HepG2 (cell line): ENCODE measurements around the gene LDAH. TPM values are rescaled to one million over a fixed set of nuclear protein-coding genes. Genes with fewer than 3 reads are reported as not detected.

Source experiments
- ATAC-seq: fragments of 200-7000 bp; cut with Tn5 transposase; 3 replicates; pipeline ENCODE4 v1.9.1; 2020; ENCODE audit warnings: mild to moderate bottlenecking, moderate library complexity
- BruUV-seq: library from RNA; stranded (reverse); fragments of 400-500 nt; replicated peaks from 2 replicates; lab custom pipeline; 2021; lab: Mats Ljungman, UMichigan
- CTCF ChIA-PET: fragments of 300-600 bp; formaldehyde crosslinking; extraction: SDS; loops from one replicate; lab custom pipeline; 2021; ENCODE audit warnings: low total read pairs, inconsistent platforms, low intra/inter-chr PET ratio; lab: Yijun Ruan, JAX
- POLR2A ChIA-PET: fragments of 350-600 bp; sonication (Branson Sonifier 250); formaldehyde crosslinking; loops from one replicate; lab custom pipeline; 2020; ENCODE audit warnings: antibody characterized with exemption, inconsistent platforms; lab: Yijun Ruan, JAX
- DNase-seq: peaks from one replicate; pipeline ENCODE4 v3.0.0-alpha.2; 2015; ENCODE audit warnings: low spot score
- FAIRE-seq: peaks from 3 replicates; lab custom pipeline; 2011; peaks lifted over from hg19 to GRCh38; lab: Jason Lieb, UNC
- H2AFZ ChIP-seq: one replicate; pipeline ENCODE4 v1.6.1; 2011; ENCODE audit warnings: low read length, inconsistent platforms
- H3K27ac ChIP-seq: fragments of 300-600 bp; 3 replicates; pipeline ENCODE4 v1.8.0; 2011; ENCODE audit warnings: mixed run types, mild to moderate bottlenecking, mixed read lengths, low read length, inconsistent platforms; ENCODE audit not compliant: insufficient read depth; ENCODE audit errors: extremely low read length
- H3K27me3 ChIP-seq, 2 experiments: fragments of 200-600 bp in 1 of 2; 2 replicates in 1 of 2; 3 replicates in 1 of 2; pipeline versions ENCODE4 v1.6.0 to v1.8.0; 2011; ENCODE audit warnings: low read length in 2 of 2, mild to moderate bottlenecking in 2 of 2, moderate library complexity in 2 of 2, inconsistent platforms in 1 of 2; ENCODE audit not compliant: insufficient read depth in 2 of 2, control insufficient read depth in 1 of 2
- H3K36me3 ChIP-seq, 2 experiments: fragments of 200-600 bp in 1 of 2; replicated peaks in 1 of 2; 2 replicates in 1 of 2; 3 replicates in 1 of 2; pipeline versions ENCODE4 v1.5.1 to v1.8.0; 2011; ENCODE audit warnings: low read length in 2 of 2, inconsistent platforms in 1 of 2; ENCODE audit not compliant: insufficient read depth in 2 of 2, control insufficient read depth in 1 of 2
- H3K4me1 ChIP-seq: 2 replicates; pipeline ENCODE4 v1.5.1; 2012; ENCODE audit warnings: low read length, inconsistent platforms; ENCODE audit not compliant: insufficient read depth
- H3K4me2 ChIP-seq: 2 replicates; pipeline ENCODE4 v1.6.0; 2011; ENCODE audit warnings: low read depth, low read length, inconsistent platforms
- H3K4me3 ChIP-seq, 3 experiments: fragments of 200-600 bp in 1 of 3; sonication (generic), shearing (Covaris generic) in 1 of 3; replicated peaks in 1 of 3; 2 replicates each; pipeline ENCODE4 v1.5.1; 2011 to 2016; ENCODE audit warnings: low read length in 3 of 3, inconsistent platforms in 2 of 3, low read depth in 2 of 3, mild to moderate bottlenecking in 2 of 3, control low read depth in 1 of 3, mixed read lengths in 1 of 3; ENCODE audit not compliant: insufficient read depth in 1 of 3
- H3K79me2 ChIP-seq: one replicate; pipeline ENCODE4 v1.6.1; 2011; ENCODE audit warnings: low read length, inconsistent platforms; ENCODE audit not compliant: insufficient read depth
- H3K9ac ChIP-seq: 2 replicates; pipeline ENCODE4 v1.6.0; 2011; ENCODE audit warnings: mild to moderate bottlenecking, low read depth, low read length, inconsistent platforms; ENCODE audit not compliant: insufficient read depth
- H3K9me3 ChIP-seq: 2 replicates; pipeline ENCODE4 v1.5.1; 2012; ENCODE audit warnings: mild to moderate bottlenecking, low read length
- H4K20me1 ChIP-seq: 2 replicates; pipeline ENCODE4 v1.6.0; 2011; ENCODE audit warnings: inconsistent platforms, mild to moderate bottlenecking, low read length, moderate library complexity; ENCODE audit not compliant: insufficient read depth
- GABPB1 ChIP-seq: IDR thresholded peaks from 2 replicates; pipeline ENCODE4 v1.6.1; 2016; ENCODE audit warnings: mild to moderate bottlenecking, missing genetic modification reagents, moderate library complexity, missing compliant biosample characterization
- HNF1B ChIP-seq: sonication (generic); formaldehyde crosslinking; IDR thresholded peaks from 2 replicates; pipeline ENCODE4 v1.5.1; 2020; ENCODE audit warnings: mild to moderate bottlenecking, moderate library complexity, missing genetic modification reagents
- MAFF ChIP-seq: IDR thresholded peaks from 2 replicates; pipeline ENCODE4 v1.6.1; 2011; ENCODE audit warnings: low read depth, low read length, improper control_type of control experiment
- MAFK ChIP-seq, 2 experiments: IDR thresholded peaks in 1 of 2; conservative IDR thresholded peaks in 1 of 2; 2 replicates each; pipeline ENCODE4 v1.6.1; 2011; ENCODE audit warnings: improper control_type of control experiment in 2 of 2, low read length in 2 of 2
- PAXIP1 ChIP-seq: sonication (generic); formaldehyde crosslinking; conservative IDR thresholded peaks from 2 replicates; pipeline ENCODE4 v1.4.0; 2020; ENCODE audit warnings: mild to moderate bottlenecking, missing genetic modification reagents, moderate library complexity
- PBX2 ChIP-seq: IDR thresholded peaks from 2 replicates; pipeline ENCODE4 v1.6.1; 2016; ENCODE audit warnings: control low read depth
- SOX5 ChIP-seq: IDR thresholded peaks from 2 replicates; pipeline ENCODE4 v1.6.1; 2016; ENCODE audit warnings: borderline replicate concordance
- TCF12 ChIP-seq, 2 experiments: fragments of 450-650 bp in 1 of 2; sonication (generic) in 1 of 2; formaldehyde crosslinking in 1 of 2; IDR thresholded peaks; 2 replicates each; pipeline versions ENCODE4 v1.6.1 to v1.8.0; 2017 to 2022; ENCODE audit warnings: antibody characterized with exemption in 1 of 2, mild to moderate bottlenecking in 1 of 2, missing genetic modification reagents in 1 of 2, moderate library complexity in 1 of 2
- ZKSCAN1 ChIP-seq: fragments of 150-350 bp; IDR thresholded peaks from 2 replicates; pipeline ENCODE4 v1.6.1; 2014; ENCODE audit warnings: low read length
- ZNF275 ChIP-seq: sonication (generic); formaldehyde crosslinking; IDR thresholded peaks from 2 replicates; pipeline ENCODE4 v1.8.0; 2022; ENCODE audit warnings: missing genetic modification reagents, mild to moderate bottlenecking, inconsistent platforms, borderline replicate concordance
- ZNF766 ChIP-seq: sonication (generic); formaldehyde crosslinking; IDR thresholded peaks from 2 replicates; pipeline ENCODE4 v1.5.0; 2020; ENCODE audit warnings: missing genetic modification reagents, borderline replicate concordance
- WGBS: methylation state at CpG from one replicate; pipeline ENCODE4 v1.1.6; 2017; ENCODE audit warnings: low lambda C conversion rate; 5-methylcytosine and 5-hydroxymethylcytosine counted together
- in situ Hi-C: cut with HindIII; loops from 2 replicates; pipeline ENCODE4 v1.10.0; 2017; ENCODE audit warnings: low pct_unique_long_range_greater_than_20kb; ENCODE audit not compliant: extremely low pct_ligation_motif_present
- intact Hi-C: fragments of 100-400 bp; cut with micrococcal nuclease; formaldehyde crosslinking; loops from one replicate; pipeline ENCODE4 v1.10.0; 2022; ENCODE audit not compliant: unreplicated experiment
- polyA plus RNA-seq, 8 experiments: library from polyadenylated mRNA; depleted of rRNA in 3 of 8; stranded (reverse) in 7 of 8; unstranded in 1 of 8; fragments of >200 nt; fragmentation: Illumina TruSeq in 4 of 8; extraction: Trizol in 4 of 8; gene quantifications; 2 replicates each; pipeline versions ENCODE4 v1.2.1 to v1.2.3, GENCODE V29; 2011 to 2016; ENCODE audit warnings: low read depth in 4 of 8, missing spikeins in 1 of 8, mixed read lengths in 1 of 8; ENCODE audit not compliant: insufficient read depth in 1 of 8
- total RNA-seq, 5 experiments: library from RNA; depleted of rRNA; stranded (reverse); fragments of >200 nt; fragmentation: Illumina TruSeq; extraction: Trizol; gene quantifications; 2 replicates each; pipeline ENCODE4 v1.2.3, GENCODE V29; 2016; ENCODE audit warnings: low read depth in 1 of 5

The LDAH gene
- total and polyA plus RNA-seq, 2 of the 13 experiments (the other 11 are each of a cell fraction or from before 2014, with no cell fraction given) = 28.8 to 46.2 TPM

GRCh38 chr2:20706217-20706616 lies 116.7 kb downstream of the LDAH start:
- WGBS = 98% methylated on average over 2 of the region's 2 CpGs
- Histone ChIP-seq H3K79me2 (peaks cover 3% of the 10 kb centered on the region), H3K9me3 (no peaks in the 10 kb centered on the region), H4K20me1 (no peaks in the 10 kb centered on the region), H2AFZ (no peak overlapping the region), H3K27me3 (no peaks in the 10 kb centered on the region), H3K36me3 (peaks cover 0 to 1% of the 10 kb centered on the region in 2 experiments; a peak in 2 of 5 replicates), H3K9ac (no peak overlapping the region), H3K4me2 (no peak overlapping the region), H3K4me3 (no peak overlapping the region), H3K4me1 (no peaks in the 10 kb centered on the region), H3K27ac (no peak overlapping the region)
- ATAC-seq (no peak), DNase-seq (no peak), FAIRE-seq (no peak)
- BruUV-seq = no TSS peak
- ChIA-PET CTCF (no interaction called here), POLR2A (no interaction called here)
- intact Hi-C loops (no loop called here), in situ Hi-C loops (no loop called here)
- TF ChIP-seq ZKSCAN1 = no peak
- TF ChIP-seq MAFF = peak; percentile 63
- no peak for TF ChIP-seq SOX5 (CRISPR knock-in tag)
- no peak for TF ChIP-seq PBX2 (CRISPR knock-in tag)
- peak; percentile 69 to 71 for TF ChIP-seq MAFK (conservative IDR thresholded peaks at IDR 0.05 in 1 of 2, IDR thresholded peaks at IDR 0.05 in 1 of 2; ENCODE audit: low read length in 2 of 2)

GRCh38 chr2:20704886-20705285 lies 118.0 kb downstream of the LDAH start:
- TF ChIP-seq ZNF766 (no peak), TCF12 (IDR thresholded peaks at IDR 0.05) (no peak), TCF12 (CRISPR knock-in tag; IDR thresholded peaks at IDR 0.05) (no peak), PAXIP1 (CRISPR knock-in tag) (no peak), HNF1B (no peak), ZNF275 (CRISPR knock-in tag) (no peak), GABPB1 (CRISPR knock-in tag) (no peak)
- Histone ChIP-seq H3K4me2 (no peak overlapping the region), H2AFZ (no peak overlapping the region), H3K9me3 (no peaks in the 10 kb centered on the region), H3K36me3 (peaks cover 1 to 5% of the 10 kb centered on the region in 2 experiments; a peak in 2 of 5 replicates), H3K79me2 (peaks cover 3% of the 10 kb centered on the region), H3K9ac (no peak overlapping the region), H3K4me3 (no peak overlapping the region), H4K20me1 (no peaks in the 10 kb centered on the region), H3K27me3 (no peaks in the 10 kb centered on the region), H3K27ac (no peak overlapping the region), H3K4me1 (no peaks in the 10 kb centered on the region)
- POLR2A ChIA-PET = no interaction called here
- WGBS = 94% methylated on average over 1 of the region's 1 CpG
- intact Hi-C loops (no loop called here), in situ Hi-C loops (no loop called here)
- no peak for ATAC-seq
- BruUV-seq = no TSS peak
- no peak for DNase-seq
- FAIRE-seq = no peak
- CTCF ChIA-PET = no interaction called here
